Measurements from ENCODE around the gene AGBL2. TPM values are rescaled to one million over a fixed set of nuclear protein-coding genes. Genes with fewer than 3 reads are reported as not detected.
A peak's percentile ranks its signal among the peaks of the same experiment; 100 is the strongest.

The AGBL2 gene
- total RNA-seq, 2 experiments from 2014 or later: 2.0 to 8.4 TPM

DNA sequence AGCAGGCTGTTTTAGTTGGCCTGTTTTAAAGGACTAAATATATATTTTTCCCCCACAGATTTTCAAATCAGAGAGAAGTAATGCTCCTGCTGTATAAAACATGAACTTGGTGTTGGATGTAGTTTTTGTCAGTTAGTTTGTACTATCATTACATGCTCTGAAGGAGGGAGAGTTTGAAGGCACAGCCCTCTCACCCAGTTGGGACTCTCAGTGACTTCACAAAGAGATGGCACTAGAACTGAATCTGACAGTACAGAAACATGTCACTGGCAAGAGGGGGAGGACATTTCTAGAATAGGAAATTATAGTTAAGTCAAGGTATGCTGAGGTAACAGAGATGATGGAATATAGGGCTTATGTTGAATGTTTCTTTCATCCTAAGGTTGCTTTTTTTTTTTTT lies 99.9 kb downstream of the AGBL2 start:
- ChIA-PET POLR2A (interaction anchor here (0.9 to 1.3 kb wide), 2 partner anchors 36 to 100 kb away, joined by 3 to 4 read pairs; partner anchors contain the start of genes AGBL2, KBTBD4 and NDUFS3), CTCF (ENCODE audit: unreplicated experiment) (no interaction called here)
- Histone ChIP-seq H3K79me2 (ENCODE audit: insufficient read depth, low read depth, low read length) (no peaks in the 10 kb centered on the region), H3K9me2 (ENCODE audit: insufficient read depth, low read length) (no peaks in the 10 kb centered on the region), H4K20me1 (ENCODE audit: insufficient read depth, low read length) (no peaks in the 10 kb centered on the region), H3K4me2 (ENCODE audit: low read length) (no peak overlapping the region), H2AFZ (ENCODE audit: low read length) (no peak overlapping the region), H3K9me3 (ENCODE audit: low read length) (no peaks in the 10 kb centered on the region), H3K27ac (ENCODE audit: low read depth, low read length, poor library complexity, severe bottlenecking) (no peak overlapping the region), H3K36me3 (ENCODE audit: insufficient read depth, low read length) (peaks cover 28% of the 10 kb centered on the region), H3K4me1 (ENCODE audit: insufficient read depth, low read length, poor library complexity, severe bottlenecking) (peaks cover 16% of the 10 kb centered on the region), H3K4me3 (ENCODE audit: low read depth, low read length, poor library complexity, severe bottlenecking) (no peak overlapping the region)
- TF ChIP-seq EZH2phosphoT487 (IDR thresholded peaks at IDR 0.05; ENCODE audit: borderline replicate concordance, low read depth, low read length): no peak
- TF ChIP-seq, protein P1, sequence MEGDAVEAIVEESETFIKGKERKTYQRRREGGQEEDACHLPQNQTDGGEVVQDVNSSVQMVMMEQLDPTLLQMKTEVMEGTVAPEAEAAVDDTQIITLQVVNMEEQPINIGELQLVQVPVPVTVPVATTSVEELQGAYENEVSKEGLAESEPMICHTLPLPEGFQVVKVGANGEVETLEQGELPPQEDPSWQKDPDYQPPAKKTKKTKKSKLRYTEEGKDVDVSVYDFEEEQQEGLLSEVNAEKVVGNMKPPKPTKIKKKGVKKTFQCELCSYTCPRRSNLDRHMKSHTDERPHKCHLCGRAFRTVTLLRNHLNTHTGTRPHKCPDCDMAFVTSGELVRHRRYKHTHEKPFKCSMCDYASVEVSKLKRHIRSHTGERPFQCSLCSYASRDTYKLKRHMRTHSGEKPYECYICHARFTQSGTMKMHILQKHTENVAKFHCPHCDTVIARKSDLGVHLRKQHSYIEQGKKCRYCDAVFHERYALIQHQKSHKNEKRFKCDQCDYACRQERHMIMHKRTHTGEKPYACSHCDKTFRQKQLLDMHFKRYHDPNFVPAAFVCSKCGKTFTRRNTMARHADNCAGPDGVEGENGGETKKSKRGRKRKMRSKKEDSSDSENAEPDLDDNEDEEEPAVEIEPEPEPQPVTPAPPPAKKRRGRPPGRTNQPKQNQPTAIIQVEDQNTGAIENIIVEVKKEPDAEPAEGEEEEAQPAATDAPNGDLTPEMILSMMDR (conservative IDR thresholded peaks at IDR 0.05; ENCODE audit: low read length): no peak
- intact Hi-C loops (cut with micrococcal nuclease; ENCODE audit: unreplicated experiment): loop anchor here (5.0 kb wide), 1 partner anchor 128 kb away; no protein-coding TSS in a partner anchor
- no peak for DNase-seq (ENCODE audit: low spot score)
- BruUV-seq (replicated peaks): no TSS peak

DNA sequence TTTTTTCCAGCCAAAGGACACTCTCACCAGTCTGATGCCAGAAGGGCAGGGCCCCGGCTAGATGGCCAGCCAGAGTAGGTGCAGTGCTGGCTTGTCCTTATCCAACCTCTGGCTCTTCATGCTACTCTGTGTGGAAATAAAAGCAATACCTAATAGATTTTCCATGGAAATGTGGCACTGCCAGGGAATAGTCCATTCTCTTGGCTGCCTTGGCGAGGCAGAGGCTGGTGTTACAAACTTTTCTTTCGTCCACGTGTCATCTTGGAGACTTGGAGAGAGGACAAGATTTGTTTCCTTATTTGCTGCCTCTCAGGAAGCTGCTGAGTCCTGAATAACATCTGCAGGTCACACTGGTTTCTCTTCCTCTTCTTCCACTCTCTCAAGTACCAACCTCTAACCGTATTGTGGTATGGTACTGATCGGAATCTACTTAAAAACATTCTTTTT lies 103.8 kb downstream of the AGBL2 start:
- 0 out of 2 replicates have a peak overlapping the region, but pooled peaks have one; percentile 2 for H2AFZ ChIP-seq (ENCODE audit: low read length)

More for the DNA sequence above, 103.8 kb downstream of the AGBL2 start:
- Histone ChIP-seq H3K79me2 (ENCODE audit: insufficient read depth, low read depth, low read length) (no peaks in the 10 kb centered on the region), H3K4me2 (ENCODE audit: low read length) (peak overlapping the region; percentile 83), H3K36me3 (ENCODE audit: insufficient read depth, low read length) (no peaks in the 10 kb centered on the region; the same call in 1 of the 2 replicates), H3K27ac (ENCODE audit: low read depth, low read length, poor library complexity, severe bottlenecking) (peak overlapping the region; percentile 65), H3K9me3 (ENCODE audit: low read length) (no peaks in the 10 kb centered on the region), H3K4me3 (ENCODE audit: low read depth, low read length, poor library complexity, severe bottlenecking) (peak overlapping the region; percentile 43), H3K9me2 (ENCODE audit: insufficient read depth, low read length) (no peaks in the 10 kb centered on the region), H3K4me1 (ENCODE audit: insufficient read depth, low read length, poor library complexity, severe bottlenecking) (peaks cover 28% of the 10 kb centered on the region), H4K20me1 (ENCODE audit: insufficient read depth, low read length) (no peaks in the 10 kb centered on the region)
- POLR2A ChIA-PET: interaction anchor here (0.7 kb wide), 1 partner anchor 146 kb away, joined by 3 read pairs; no protein-coding TSS in a partner anchor
- no TSS peak for BruUV-seq (replicated peaks)
- CTCF ChIA-PET (ENCODE audit: unreplicated experiment): interaction anchor here (0.7 kb wide), 1 partner anchor 108 kb away, joined by 3 read pairs; no protein-coding TSS in a partner anchor
- peak; percentile 79 for DNase-seq (ENCODE audit: low spot score)
- intact Hi-C loops (cut with micrococcal nuclease; ENCODE audit: unreplicated experiment): no loop called here
- no peak for TF ChIP-seq EZH2phosphoT487 (IDR thresholded peaks at IDR 0.05; ENCODE audit: borderline replicate concordance, low read depth, low read length)
- TF ChIP-seq, protein P1 (conservative IDR thresholded peaks at IDR 0.05; ENCODE audit: low read length): no peak
